B cell (primary cell): ENCODE measurements around the gene ANLN. TPM values are rescaled to one million over a fixed set of nuclear protein-coding genes. Genes with fewer than 3 reads are reported as not detected.

ENCODE experiments used
- ATAC-seq: fragments of 200-7000 bp; cut with Tn5 transposase; one replicate; pipeline ENCODE4 v1.10.0; 2021; ENCODE audit warnings: low read depth, mild to moderate bottlenecking, moderate number of reproducible peaks, moderate library complexity
- CTCF ChIA-PET: fragments of 350-600 bp; sonication (Branson Sonifier 250); formaldehyde crosslinking; loops from one replicate; lab custom pipeline; 2021; ENCODE audit warnings: antibody characterized with exemption, inconsistent platforms; lab: Charles Lee
- POLR2A ChIA-PET: fragments of 350-600 bp; sonication (Branson Sonifier 250); formaldehyde crosslinking; loops from one replicate; lab custom pipeline; 2021; ENCODE audit warnings: antibody characterized with exemption; lab: Charles Lee
- DNase-seq: peaks from one replicate; pipeline ENCODE4 v3.0.0; 2013
- H2AFZ ChIP-seq: 2 replicates; pipeline ENCODE4 v1.6.1; 2012; ENCODE audit warnings: mild to moderate bottlenecking, low read depth, low read length; ENCODE audit not compliant: insufficient read depth, poor library complexity, severe bottlenecking
- H3K27ac ChIP-seq, 2 donors: 1 replicate in 1 of 2; 2 replicates in 1 of 2; pipeline ENCODE4 v1.5.1; 2012 to 2013; ENCODE audit warnings: low read length in 2 of 2, mild to moderate bottlenecking in 2 of 2, moderate library complexity in 1 of 2
- H3K27me3 ChIP-seq, 4 experiments: fragments of 200-600 bp in 1 of 4; sonication (generic) in 1 of 4; replicated peaks in 1 of 4; 1 replicate in 2 of 4; 2 replicates in 2 of 4; pipeline versions ENCODE4 v1.6.1 to v1.7.0; 2013 to 2016; ENCODE audit warnings: low read length in 3 of 4, mild to moderate bottlenecking in 2 of 4, mixed read lengths in 1 of 4, moderate library complexity in 1 of 4; ENCODE audit not compliant: insufficient read depth in 4 of 4, control insufficient read depth in 3 of 4; ENCODE audit errors: control extremely low read depth in 1 of 4
- H3K36me3 ChIP-seq, 2 experiments: replicated peaks in 1 of 2; 1 replicate in 1 of 2; 2 replicates in 1 of 2; pipeline versions ENCODE4 v1.6.1 to v1.7.1; 2013; ENCODE audit warnings: low read length in 1 of 2; ENCODE audit not compliant: insufficient read depth in 2 of 2, control insufficient read depth in 1 of 2; ENCODE audit errors: control extremely low read depth in 1 of 2, extremely low read depth in 1 of 2
- H3K4me1 ChIP-seq, 2 donors: fragments of 200-600 bp in 1 of 2; sonication (generic) in 1 of 2; 1 replicate in 1 of 2; 2 replicates in 1 of 2; pipeline versions ENCODE4 v1.5.1 to v1.6.1; 2013 to 2017; ENCODE audit warnings: low read length in 2 of 2; ENCODE audit not compliant: control insufficient read depth in 2 of 2, insufficient read depth in 2 of 2
- H3K4me2 ChIP-seq: replicated peaks from 2 replicates; pipeline ENCODE3; 2012; ENCODE audit warnings: mild to moderate bottlenecking, low read depth, low read length; ENCODE audit not compliant: poor library complexity, severe bottlenecking
- H3K4me3 ChIP-seq, 5 experiments: fragments of 200-600 bp in 1 of 5; sonication (generic) in 1 of 5; 1 replicate in 3 of 5; 2 replicates in 2 of 5; pipeline versions ENCODE4 v1.5.1 to v1.7.0; 2011 to 2016; ENCODE audit warnings: low read length in 4 of 5, mild to moderate bottlenecking in 4 of 5, low read depth in 2 of 5, control low read depth in 1 of 5, moderate library complexity in 1 of 5; ENCODE audit not compliant: insufficient read depth in 1 of 5; ENCODE audit errors: control extremely low read depth in 1 of 5, extremely low read depth in 1 of 5
- H3K79me2 ChIP-seq: fragments of 200-600 bp; sonication (generic); one replicate; pipeline ENCODE4 v1.6.0; 2016; ENCODE audit warnings: low read length; ENCODE audit not compliant: control insufficient read depth, insufficient read depth
- H3K9ac ChIP-seq: fragments of 200-600 bp; sonication (generic); 2 replicates; pipeline ENCODE4 v1.6.1; 2017; ENCODE audit warnings: mild to moderate bottlenecking, low read length, moderate library complexity
- H3K9me3 ChIP-seq, 3 donors: one replicate each; pipeline versions ENCODE4 v1.6.1 to v1.7.1; 2013; ENCODE audit warnings: low read length in 2 of 3; ENCODE audit not compliant: control insufficient read depth in 2 of 3, insufficient read depth in 1 of 3; ENCODE audit errors: control extremely low read depth in 1 of 3
- H4K20me1 ChIP-seq: 2 replicates; pipeline ENCODE4 v1.6.0; 2012; ENCODE audit warnings: mild to moderate bottlenecking, low read length; ENCODE audit not compliant: insufficient read depth, control insufficient read depth, poor library complexity, severe bottlenecking
- H3K27ac Mint-ChIP-seq: one replicate; pipeline ENCODE4 v1.8.0; 2021; ENCODE audit warnings: mixed read lengths
- H3K27me3 Mint-ChIP-seq: one replicate; pipeline ENCODE4 v1.8.0; 2021; ENCODE audit warnings: mixed read lengths
- H3K4me1 Mint-ChIP-seq: one replicate; pipeline ENCODE4 v1.8.0; 2021; ENCODE audit warnings: mixed read lengths
- H3K4me3 Mint-ChIP-seq: one replicate; pipeline ENCODE4 v1.8.0; 2021; ENCODE audit warnings: mixed read lengths
- H3K9me3 Mint-ChIP-seq: one replicate; pipeline ENCODE4 v1.8.0; 2022; ENCODE audit warnings: mixed read lengths; ENCODE audit not compliant: insufficient read depth
- EZH2 ChIP-seq: IDR thresholded peaks from 2 replicates; pipeline ENCODE4 v1.6.1; 2012; ENCODE audit warnings: borderline replicate concordance, low read depth, mild to moderate bottlenecking, moderate library complexity, low read length; ENCODE audit not compliant: insufficient read depth, poor library complexity, severe bottlenecking
- WGBS: methylation state at CpG from one replicate; pipeline ENCODE4 v1.1.5; 2013; ENCODE audit warnings: missing lambda C conversion rate; ENCODE audit not compliant: insufficient coverage; 5-methylcytosine and 5-hydroxymethylcytosine counted together
- intact Hi-C: fragments of 100-400 bp; cut with micrococcal nuclease; formaldehyde crosslinking; loops from one replicate; pipeline ENCODE4 v1.10.0; 2022
- polyA plus RNA-seq: library from polyadenylated mRNA; depleted of rRNA; stranded (reverse); fragments of >200 nt; gene quantifications from 2 replicates; pipeline ENCODE4 v1.2.3, GENCODE V29; 2012
- total RNA-seq, 2 donors: library from RNA; stranded (reverse); fragments of 120-200 nt in 1 of 2; gene quantifications; 1 replicate in 1 of 2; 2 replicates in 1 of 2; pipeline versions ENCODE4 v1.2.3 to v1.2.4, GENCODE V29; 2013 to 2022
- TF ChIP-seq, protein P1 (sequence below): fragments of 200-600 bp; IDR thresholded peaks from one replicate; pipeline ENCODE4 v1.8.0; 2022; ENCODE audit warnings: antibody characterized with exemption, mild to moderate bottlenecking

Gene ANLN
- total and polyA plus RNA-seq, 2 donors (not counting 1 experiment from before 2014, with no cell fraction given), result 0.19 to 0.32 TPM

DNA sequence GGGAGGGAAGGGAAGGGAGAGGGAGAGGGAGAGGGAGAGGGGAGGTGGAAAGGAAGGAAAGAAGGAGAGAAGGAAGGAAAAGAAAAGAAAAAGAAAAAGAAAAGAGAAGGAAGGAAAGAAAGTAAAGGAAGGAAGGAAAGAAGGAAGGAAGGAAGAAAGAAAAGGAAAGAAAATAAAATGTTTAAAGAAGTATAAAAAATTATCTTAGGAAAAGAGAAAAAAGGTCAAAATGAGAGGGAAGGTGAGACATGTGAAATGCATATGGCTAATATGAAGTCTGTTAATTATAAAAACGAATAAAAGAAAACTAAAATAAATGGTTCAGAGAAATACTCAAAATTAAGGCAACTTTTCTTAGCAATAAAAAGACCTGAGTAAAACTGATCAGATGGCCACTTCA, 46.1 kb upstream of the ANLN start:
- Histone ChIP-seq H3K4me1 (no peaks in the 10 kb centered on the region), H3K36me3 (no peaks in the 10 kb centered on the region), H2AFZ (no peak overlapping the region), H3K27ac (no peak overlapping the region), H3K27me3 (peaks cover 0 to 2% (median under 1%) of the 10 kb centered on the region in 4 experiments), H3K4me3 (no peak overlapping the region), H3K9ac (no peak overlapping the region), H4K20me1 (no peaks in the 10 kb centered on the region), H3K79me2 (no peaks in the 10 kb centered on the region), H3K9me3 (no peaks in the 10 kb centered on the region), H3K4me2 (no peak overlapping the region)
- Mint-ChIP-seq H3K4me1 (no peaks in the 10 kb centered on the region), H3K9me3 (no peaks in the 10 kb centered on the region), H3K27me3 (peaks cover 27% of the 10 kb centered on the region), H3K27ac (no peak overlapping the region), H3K4me3 (no peak overlapping the region)
- POLR2A ChIA-PET, result no interaction called here
- no peak for DNase-seq
- no peak for ATAC-seq
- intact Hi-C loops, result no loop called here
- no CpG with 5 or more reads among the region's 1 CpG for WGBS
- no peak for TF ChIP-seq EZH2
- TF ChIP-seq, protein P1, sequence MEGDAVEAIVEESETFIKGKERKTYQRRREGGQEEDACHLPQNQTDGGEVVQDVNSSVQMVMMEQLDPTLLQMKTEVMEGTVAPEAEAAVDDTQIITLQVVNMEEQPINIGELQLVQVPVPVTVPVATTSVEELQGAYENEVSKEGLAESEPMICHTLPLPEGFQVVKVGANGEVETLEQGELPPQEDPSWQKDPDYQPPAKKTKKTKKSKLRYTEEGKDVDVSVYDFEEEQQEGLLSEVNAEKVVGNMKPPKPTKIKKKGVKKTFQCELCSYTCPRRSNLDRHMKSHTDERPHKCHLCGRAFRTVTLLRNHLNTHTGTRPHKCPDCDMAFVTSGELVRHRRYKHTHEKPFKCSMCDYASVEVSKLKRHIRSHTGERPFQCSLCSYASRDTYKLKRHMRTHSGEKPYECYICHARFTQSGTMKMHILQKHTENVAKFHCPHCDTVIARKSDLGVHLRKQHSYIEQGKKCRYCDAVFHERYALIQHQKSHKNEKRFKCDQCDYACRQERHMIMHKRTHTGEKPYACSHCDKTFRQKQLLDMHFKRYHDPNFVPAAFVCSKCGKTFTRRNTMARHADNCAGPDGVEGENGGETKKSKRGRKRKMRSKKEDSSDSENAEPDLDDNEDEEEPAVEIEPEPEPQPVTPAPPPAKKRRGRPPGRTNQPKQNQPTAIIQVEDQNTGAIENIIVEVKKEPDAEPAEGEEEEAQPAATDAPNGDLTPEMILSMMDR, result no peak
- CTCF ChIA-PET, result no interaction called here

DNA sequence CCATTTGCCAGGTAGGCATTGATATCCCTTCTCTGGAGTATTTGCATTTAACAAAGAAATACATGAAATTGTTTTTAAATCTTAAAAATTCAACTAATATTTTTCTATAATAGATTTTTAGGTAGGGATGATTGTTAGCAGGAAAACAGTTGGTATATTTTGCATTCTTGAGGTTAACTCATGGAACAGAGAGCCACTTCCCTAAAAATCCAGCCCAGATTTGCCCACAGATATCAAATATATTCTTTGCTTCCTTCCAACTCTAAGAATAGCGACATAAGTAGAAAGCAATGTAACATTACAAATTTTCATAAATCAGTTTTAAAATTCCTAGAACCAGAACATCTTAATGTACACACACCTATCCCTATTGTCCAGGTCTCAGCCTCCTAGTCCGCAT, 45.0 kb upstream of the ANLN start:
- TF ChIP-seq, protein P1, result no peak
- no peak for TF ChIP-seq EZH2
- Mint-ChIP-seq H3K27ac (no peak overlapping the region), H3K9me3 (no peaks in the 10 kb centered on the region), H3K4me3 (no peak overlapping the region), H3K4me1 (no peaks in the 10 kb centered on the region), H3K27me3 (peaks cover 23% of the 10 kb centered on the region)
- H3K27ac ChIP-seq, result no peak overlapping the region
- H3K4me3 ChIP-seq, result no peak overlapping the region
- H3K9me3 ChIP-seq, result no peaks in the 10 kb centered on the region
- H2AFZ ChIP-seq, result no peak overlapping the region
- H3K4me1 ChIP-seq, result no peaks in the 10 kb centered on the region
- ATAC-seq, result no peak
- no peaks in the 10 kb centered on the region for H3K36me3 ChIP-seq
- ChIA-PET CTCF (interaction anchor here (0.6 kb wide), 1 partner anchor 895 kb away, joined by 5 read pairs; no protein-coding TSS in a partner anchor), POLR2A (no interaction called here)
- no peaks in the 10 kb centered on the region for H3K79me2 ChIP-seq
- H3K27me3 ChIP-seq, result peaks cover 0 to 2% (median under 1%) of the 10 kb centered on the region in 4 experiments
- H3K9ac ChIP-seq, result no peak overlapping the region
- H4K20me1 ChIP-seq, result no peaks in the 10 kb centered on the region
- intact Hi-C loops, result no loop called here
- H3K4me2 ChIP-seq, result no peak overlapping the region
- 100% methylated on average over 1 of the region's 2 CpGs for WGBS
- no peak for DNase-seq
